GM19240 (cell line): ENCODE results near the gene APC.
"Not testable (repeated sequence)": the region's sequence is repeated elsewhere in the genome, so short reads cannot be mapped to it uniquely, and the experiment has no call there.

Experiments
- DNase-seq: peaks from one replicate; pipeline ENCODE4 v3.0.0; 2011; ENCODE audit warnings: low spot score; ENCODE audit not compliant: insufficient read length

The APC gene

GRCh38 chr5:112716895-112717294 lies 20.8 kb upstream of the APC start:
- DNase-seq, result not testable (repeated sequence)

DNA sequence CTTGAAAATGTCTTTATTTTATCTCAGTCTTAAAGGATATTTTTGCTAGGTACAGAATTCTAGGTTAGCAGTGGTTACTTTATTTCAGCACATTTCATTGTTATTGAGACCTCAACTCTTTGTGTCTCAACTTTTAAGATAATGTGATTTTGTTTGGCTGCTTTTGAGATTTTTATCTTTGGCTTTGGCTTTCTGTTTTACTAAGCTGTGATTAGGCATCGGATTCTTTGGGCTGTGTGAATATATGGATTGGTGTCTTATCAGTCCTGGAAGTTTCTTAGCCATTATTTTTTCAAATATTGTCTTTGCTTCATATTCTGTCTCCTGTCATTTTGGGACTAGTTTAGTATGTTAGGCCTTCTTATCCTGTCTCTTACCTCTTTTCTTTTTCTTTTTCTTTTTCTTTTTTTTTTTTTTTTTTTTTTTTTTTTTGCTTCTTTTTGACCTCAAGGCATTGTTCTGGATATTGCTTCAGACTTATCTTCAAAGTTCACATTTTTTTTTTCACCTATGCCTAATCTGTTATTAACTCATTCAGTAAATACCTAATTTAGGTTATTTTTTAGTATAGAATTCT lies 20.1 kb upstream of the APC start:
- DNase-seq, result no peak

GRCh38 chr5:112718344-112718743 lies 19.3 kb upstream of the APC start:
- DNase-seq, result no peak

DNA sequence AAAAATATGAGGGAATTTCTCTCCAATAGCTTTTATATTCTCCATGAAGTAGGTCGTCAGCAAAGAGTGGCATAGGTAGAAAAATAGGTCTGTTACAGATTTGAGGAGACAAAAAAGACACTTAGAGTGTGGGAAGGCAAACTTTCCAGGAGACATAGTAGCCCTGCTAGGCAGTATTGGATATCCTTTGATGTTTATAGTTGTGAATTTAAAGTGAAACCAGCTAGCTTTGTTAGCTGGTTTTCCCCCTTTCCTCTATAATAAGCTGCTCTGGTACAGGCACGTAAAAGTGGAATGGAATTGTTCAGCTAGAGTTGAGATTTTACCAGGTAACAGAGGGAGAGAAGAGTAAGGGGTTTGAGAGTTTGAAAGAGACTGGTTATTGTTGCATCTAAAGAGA lies 17.1 kb upstream of the APC start:
- DNase-seq, result no peak

DNA sequence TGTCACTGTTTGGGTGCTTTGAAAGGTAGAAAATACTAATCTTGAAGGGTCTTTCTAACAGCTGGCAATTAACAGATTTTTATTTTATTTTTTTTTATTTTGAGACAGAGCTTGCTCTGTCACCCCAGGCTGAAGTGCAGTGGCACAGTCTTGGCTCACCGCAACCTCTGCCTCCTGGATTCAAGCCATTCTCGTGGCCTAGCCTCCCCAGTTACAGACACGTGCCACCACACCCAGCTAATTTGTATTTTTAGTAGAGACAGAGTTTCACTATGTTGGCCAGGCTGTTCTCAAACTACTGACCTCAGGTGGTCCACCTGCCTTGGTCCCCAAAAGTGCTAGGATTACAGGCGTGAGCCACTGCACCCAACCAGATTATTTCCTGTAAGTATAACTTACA lies 12.8 kb upstream of the APC start:
- DNase-seq, result no peak

GRCh38 chr5:112729630-112730029 lies 8.1 kb upstream of the APC start:
- DNase-seq, result no peak

- DNase-seq, result no peak
Observed at GRCh38 chr5:112732131-112732530, 5.6 kb upstream of the APC start.

GRCh38 chr5:112733586-112733985 lies 4.1 kb upstream of the APC start:
- no peak for DNase-seq

GRCh38 chr5:112734597-112734996 lies 3.1 kb upstream of the APC start:
- no peak for DNase-seq

- DNase-seq, result no peak
Observed at GRCh38 chr5:112735702-112736101, 2.0 kb upstream of the APC start.

DNA sequence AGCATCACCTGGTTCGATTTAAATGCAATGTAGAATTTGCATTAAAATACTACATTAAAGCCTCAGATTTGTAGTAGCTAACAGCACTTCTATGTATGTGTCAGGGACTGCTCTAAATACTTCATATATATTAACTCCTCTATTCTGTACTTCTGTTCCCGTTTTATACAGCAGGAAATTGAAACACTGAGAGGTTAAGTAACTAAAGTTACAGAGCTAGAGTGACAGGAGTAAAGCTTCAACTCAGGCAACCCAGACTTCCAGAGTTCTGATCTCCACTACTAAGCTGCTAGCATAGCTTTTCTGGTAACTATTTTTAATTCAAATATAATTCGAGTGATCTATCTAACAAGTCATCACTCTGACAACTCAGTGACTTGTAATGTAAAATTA lies 619 bp upstream of the APC start:
- no peak for DNase-seq

- no peak for DNase-seq
Observed at GRCh38 chr5:112738191-112738560, 491 bp downstream of the APC start.

GRCh38 chr5:112742424-112742823 lies 4.7 kb downstream of the APC start:
- DNase-seq, result no peak

- DNase-seq, result no peak
Observed at GRCh38 chr5:112743631-112744030, 5.9 kb downstream of the APC start.

DNA sequence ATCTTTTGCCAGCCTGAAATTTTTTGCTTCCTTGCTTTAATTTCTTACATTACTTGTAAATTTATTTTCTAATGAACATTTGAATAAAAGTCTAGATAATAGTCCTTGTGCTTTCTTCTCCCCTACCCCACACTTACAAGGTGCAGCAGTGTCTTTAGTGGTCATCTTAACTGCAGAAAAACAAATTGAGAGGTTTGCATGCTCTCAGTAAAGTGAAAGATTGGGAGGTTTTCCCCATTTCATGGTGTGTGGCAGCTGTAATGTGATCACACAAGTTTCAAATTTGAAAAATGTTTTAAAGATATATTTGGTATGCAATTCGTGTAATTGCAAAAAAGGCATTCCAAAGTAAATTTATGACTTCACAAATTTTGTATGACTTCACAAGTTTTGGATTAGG lies 14.7 kb downstream of the APC start:
- no peak for DNase-seq

DNA sequence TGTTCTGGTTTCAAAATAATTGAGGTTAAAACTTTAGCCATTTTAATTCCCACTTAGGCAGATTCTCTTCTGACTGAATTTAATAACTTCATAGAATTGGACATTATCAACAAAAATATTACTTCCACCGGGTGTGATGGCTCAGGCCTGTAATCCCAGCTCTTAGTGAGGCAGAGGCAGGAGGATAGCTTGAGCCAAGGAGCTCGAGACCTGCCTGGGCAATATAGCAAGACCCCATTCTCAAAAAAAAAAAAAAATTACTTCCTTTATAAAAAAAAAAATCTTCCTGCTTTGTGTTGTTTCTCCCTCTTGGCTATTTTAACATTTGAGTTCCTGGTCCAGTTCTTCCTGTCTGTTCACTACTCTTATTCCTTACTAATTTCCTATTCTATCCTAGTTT lies 18.0 kb downstream of the APC start:
- DNase-seq, result no peak

DNA sequence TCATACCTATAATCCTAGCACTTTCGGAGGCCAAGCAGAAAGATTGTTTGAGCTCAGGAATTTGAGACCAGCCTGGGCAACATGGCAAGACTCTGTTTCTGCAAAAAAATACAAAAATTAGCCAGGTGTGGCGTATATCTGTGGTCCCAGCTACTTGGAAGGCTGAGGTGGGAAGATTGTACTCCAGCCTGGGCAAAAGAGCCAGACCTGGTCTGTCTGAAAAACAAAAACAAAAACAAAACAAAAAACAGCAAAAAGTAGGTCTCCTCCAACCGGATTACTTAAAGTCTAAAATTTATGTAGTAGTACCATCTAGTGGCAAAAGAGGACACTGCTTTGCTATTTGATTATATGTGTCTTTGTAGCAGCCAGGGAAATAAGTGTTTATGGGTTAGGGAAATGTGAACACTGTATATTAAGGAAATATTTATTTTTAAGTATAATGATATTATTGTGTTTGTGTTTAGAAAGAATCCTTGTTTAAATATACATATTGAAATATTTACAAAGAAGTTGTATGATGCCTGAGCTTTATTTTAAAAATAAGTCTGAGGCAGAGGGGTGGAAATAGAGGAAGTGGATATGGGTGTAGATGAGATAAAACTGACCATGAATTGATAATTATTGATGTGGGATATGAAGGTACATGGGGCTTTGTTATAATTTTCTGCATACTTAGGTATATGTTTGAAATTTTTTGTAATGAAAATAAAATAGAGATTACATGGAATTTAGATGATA lies 20.0 kb downstream of the APC start:
- DNase-seq, result no peak

GRCh38 chr5:112758676-112759075 lies 21.0 kb downstream of the APC start:
- no peak for DNase-seq

GRCh38 chr5:112762113-112762810 lies 24.6 kb downstream of the APC start:
- DNase-seq, result no peak

DNA sequence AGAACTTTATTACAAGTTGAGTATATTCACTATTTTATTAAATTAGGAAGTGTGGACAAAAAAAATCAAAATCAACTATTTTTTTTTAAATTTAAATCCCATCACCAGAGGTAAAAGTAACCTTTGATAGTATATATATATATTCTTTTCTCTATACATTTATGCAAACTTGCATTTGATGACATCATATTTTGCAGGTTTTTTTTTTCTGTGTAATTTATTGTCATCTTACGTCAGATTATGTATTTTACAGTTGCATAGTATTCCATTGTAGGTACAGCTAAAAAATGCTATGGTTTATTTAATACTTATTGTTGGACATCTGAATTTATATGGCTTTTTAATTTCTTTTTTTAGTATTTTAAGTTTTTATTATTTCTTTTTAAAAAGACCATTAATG lies 25.5 kb downstream of the APC start:
- DNase-seq, result no peak

DNA sequence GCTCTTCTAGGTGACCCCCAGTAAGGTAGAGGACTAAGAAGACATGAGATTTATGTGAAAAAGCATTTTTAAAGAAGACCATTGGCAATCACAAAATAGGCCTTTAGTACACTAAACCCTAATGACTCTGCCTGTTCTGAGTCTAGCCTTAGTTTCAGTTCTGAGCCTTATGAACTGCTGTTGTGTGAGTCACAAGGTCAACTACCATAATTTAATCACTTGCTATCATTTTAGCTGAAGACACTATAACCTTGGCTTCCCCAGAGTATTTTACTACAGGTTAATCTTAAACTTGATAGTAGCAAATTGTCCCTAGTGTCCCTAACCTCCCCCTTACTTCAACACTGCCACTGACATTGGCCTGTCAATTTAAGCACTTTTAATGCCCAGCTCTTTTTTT lies 34.4 kb downstream of the APC start:
- no peak for DNase-seq

GRCh38 chr5:112776301-112776856 lies 38.7 kb downstream of the APC start:
- DNase-seq, result no peak

DNA sequence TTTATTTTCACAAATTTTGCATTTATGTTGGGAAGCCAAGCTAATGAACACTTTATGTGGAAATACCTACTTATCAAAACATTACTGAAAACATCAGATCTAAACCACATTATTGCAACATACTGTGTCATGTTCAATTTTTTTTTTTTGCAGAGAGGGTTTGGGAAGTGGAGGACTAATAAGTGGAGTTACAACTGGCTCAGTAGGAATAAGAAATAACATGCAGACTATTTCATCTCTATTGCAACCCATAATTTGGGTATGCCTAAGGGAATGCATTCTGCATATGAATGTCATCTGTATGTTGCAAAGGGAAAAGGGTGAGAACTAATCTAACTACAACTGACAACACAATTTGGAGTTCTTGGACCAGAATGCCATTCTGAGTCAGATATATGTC lies 41.8 kb downstream of the APC start:
- DNase-seq, result no peak
